Activated CD8-positive, alpha-beta T cell treated with anti-CD3 and anti-CD28 coated beads for 36 hours (primary cell): ENCODE measurements around the gene ACSL3. TPM values are rescaled to one million over a fixed set of nuclear protein-coding genes. Genes with fewer than 3 reads are reported as not detected.

Source experiments
- ATAC-seq: fragments of 200-7000 bp; cut with Tn5 transposase; one replicate; pipeline ENCODE4 v1.10.0; 2021; ENCODE audit warnings: mild to moderate bottlenecking, moderate library complexity
- CTCF ChIA-PET: fragments of 350-600 bp; sonication (Branson Sonifier 250); formaldehyde crosslinking; loops from one replicate; lab custom pipeline; 2021; ENCODE audit warnings: antibody characterized with exemption; lab: Charles Lee
- POLR2A ChIA-PET: fragments of 350-600 bp; sonication (Branson Sonifier 250); formaldehyde crosslinking; loops from one replicate; lab custom pipeline; 2021; ENCODE audit warnings: antibody characterized with exemption; lab: Charles Lee
- DNase-seq: peaks from one replicate; pipeline ENCODE4 v3.0.0-alpha.2; 2020
- H3K27ac Mint-ChIP-seq: one replicate; pipeline ENCODE4 v1.8.0; 2021; ENCODE audit warnings: mild to moderate bottlenecking, mixed read lengths
- H3K27me3 Mint-ChIP-seq: one replicate; pipeline ENCODE4 v1.8.0; 2021; ENCODE audit warnings: mixed read lengths
- H3K36me3 Mint-ChIP-seq: one replicate; pipeline ENCODE4 v1.8.0; 2021; ENCODE audit warnings: low read depth, mixed read lengths
- H3K4me1 Mint-ChIP-seq: one replicate; pipeline ENCODE4 v1.8.0; 2021; ENCODE audit warnings: low read depth, mixed read lengths
- H3K4me3 Mint-ChIP-seq: one replicate; pipeline ENCODE4 v1.8.0; 2021; ENCODE audit warnings: mild to moderate bottlenecking, moderate library complexity, mixed read lengths
- H3K9me3 Mint-ChIP-seq: one replicate; pipeline ENCODE4 v1.8.0; 2021; ENCODE audit warnings: mixed read lengths
- CTCF ChIP-seq: fragments of 200-600 bp; IDR thresholded peaks from one replicate; pipeline ENCODE4 v1.8.0; 2022; ENCODE audit warnings: antibody characterized with exemption, mild to moderate bottlenecking
- intact Hi-C: fragments of 100-400 bp; cut with micrococcal nuclease; formaldehyde crosslinking; loops from one replicate; pipeline ENCODE4 v1.10.0; 2022
- total RNA-seq, 2 experiments: library from RNA; stranded (reverse); gene quantifications; one replicate each; pipeline ENCODE4 v1.2.3, GENCODE V29; 2021

The ACSL3 gene
- total RNA-seq, 2 experiments from 2014 or later: 43.8 to 44.6 TPM

- intact Hi-C loops: no loop called here
- H3K27me3 Mint-ChIP-seq: peaks cover 6% of the 10 kb centered on the region
- no peak overlapping the region for H3K4me3 Mint-ChIP-seq
- no peaks in the 10 kb centered on the region for H3K4me1 Mint-ChIP-seq
- no peak for ATAC-seq
- ChIA-PET CTCF (no interaction called here), POLR2A (no interaction called here)
- H3K27ac Mint-ChIP-seq: no peak overlapping the region
- DNase-seq: no peak
- no peak for TF ChIP-seq CTCF
- H3K9me3 Mint-ChIP-seq: no peaks in the 10 kb centered on the region
- no peaks in the 10 kb centered on the region for H3K36me3 Mint-ChIP-seq
These were observed 8.7 kb upstream of the ACSL3 start for GRCh38 chr2:222851956-222852617.

- CTCF ChIA-PET: no interaction called here
- H3K4me1 Mint-ChIP-seq: peaks cover 2% of the 10 kb centered on the region
These were observed 5.8 kb upstream of the ACSL3 start for GRCh38 chr2:222854773-222855700.

GRCh38 chr2:222859786-222860612 is 837 bp upstream of the ACSL3 start:
- intact Hi-C loops: no loop called here
- DNase-seq (no peak), ATAC-seq (no peak)
- ChIA-PET POLR2A (interaction anchor here (0.8 to 2.3 kb wide), 4 partner anchors 39 to 201 kb away, joined by 3 to 8 read pairs (median 4); no protein-coding TSS in a partner anchor), CTCF (interaction anchor here (1.1 kb wide), 1 partner anchor 16 kb away, joined by 3 read pairs; no protein-coding TSS in a partner anchor)
- Mint-ChIP-seq H3K4me3 (peak overlapping the region; percentile 66), H3K27ac (peak overlapping the region; percentile 39), H3K9me3 (no peaks in the 10 kb centered on the region), H3K36me3 (peaks cover 2% of the 10 kb centered on the region), H3K4me1 (peaks cover 5% of the 10 kb centered on the region), H3K27me3 (peaks cover 3% of the 10 kb centered on the region)
- no peak for TF ChIP-seq CTCF

More at GRCh38 chr2:222854773-222855700, 5.8 kb upstream of the ACSL3 start:
- POLR2A ChIA-PET: interaction anchor here (0.9 kb wide), 1 partner anchor 71 kb away, joined by 5 read pairs; no protein-coding TSS in a partner anchor
- DNase-seq (no peak), ATAC-seq (no peak)
- Mint-ChIP-seq H3K36me3 (no peaks in the 10 kb centered on the region), H3K27me3 (peaks cover 5% of the 10 kb centered on the region), H3K9me3 (no peaks in the 10 kb centered on the region), H3K27ac (no peak overlapping the region), H3K4me3 (no peak overlapping the region)
- no peak for TF ChIP-seq CTCF
- intact Hi-C loops: no loop called here

- H3K27me3 Mint-ChIP-seq: peaks cover 3% of the 10 kb centered on the region
- H3K27ac Mint-ChIP-seq: peak overlapping the region; percentile 89
- peaks cover 2% of the 10 kb centered on the region for H3K36me3 Mint-ChIP-seq
- peaks cover 10% of the 10 kb centered on the region for H3K4me1 Mint-ChIP-seq
- H3K4me3 Mint-ChIP-seq: no peak overlapping the region
- TF ChIP-seq CTCF: no peak
- peak; percentile 4 for ATAC-seq
- DNase-seq: peak; percentile 56
- CTCF ChIA-PET: interaction anchor here (0.7 to 1.4 kb wide), 8 partner anchors 16 to 171 kb away, joined by 3 to 6 read pairs (median 4); no protein-coding TSS in a partner anchor
- intact Hi-C loops: no loop called here
- POLR2A ChIA-PET: interaction anchor here (0.9 to 2.3 kb wide), 5 partner anchors 26 to 72 kb away, joined by 3 to 8 read pairs (median 4); no protein-coding TSS in a partner anchor
- no peaks in the 10 kb centered on the region for H3K9me3 Mint-ChIP-seq
These were observed 722 bp downstream of the ACSL3 start for GRCh38 chr2:222861411-222862105.
